GM21619 (cell line): Measurements from ENCODE around the gene PLCB1.
A peak's percentile ranks its signal among the peaks of the same experiment; 100 is the strongest.
"Not testable (repeated sequence)": the region's sequence is repeated elsewhere in the genome, so short reads cannot be mapped to it uniquely, and the experiment has no call there.

ENCODE experiments used
- ATAC-seq: cut with Tn5 transposase; IDR thresholded peaks from one replicate; pipeline ENCODE4 v1.9.1; 2021; ENCODE audit not compliant: unreplicated experiment

Gene PLCB1

GRCh38 chr20:8155229-8155628 lies 23.2 kb downstream of the PLCB1 start:
- no peak for ATAC-seq

- ATAC-seq, result no peak
Measured at GRCh38 chr20:8155812-8156211, 23.7 kb downstream of the PLCB1 start.

GRCh38 chr20:8156235-8157079 lies 24.4 kb downstream of the PLCB1 start:
- ATAC-seq, result peak; percentile 76

GRCh38 chr20:8159217-8159616 lies 27.2 kb downstream of the PLCB1 start:
- not testable (repeated sequence) for ATAC-seq

- ATAC-seq, result no peak
Measured at GRCh38 chr20:8161264-8162071, 29.4 kb downstream of the PLCB1 start.

GRCh38 chr20:8162610-8163009 lies 30.5 kb downstream of the PLCB1 start:
- no peak for ATAC-seq

GRCh38 chr20:8163543-8163942 lies 31.5 kb downstream of the PLCB1 start:
- no peak for ATAC-seq

GRCh38 chr20:8166730-8167129 lies 34.7 kb downstream of the PLCB1 start:
- ATAC-seq, result no peak

GRCh38 chr20:8168785-8169288 lies 36.8 kb downstream of the PLCB1 start:
- ATAC-seq, result no peak

- ATAC-seq, result no peak
Measured at GRCh38 chr20:8170921-8171320, 38.9 kb downstream of the PLCB1 start.

GRCh38 chr20:8172191-8172590 lies 40.1 kb downstream of the PLCB1 start:
- no peak for ATAC-seq

GRCh38 chr20:8175741-8176675 lies 43.9 kb downstream of the PLCB1 start:
- no peak for ATAC-seq

GRCh38 chr20:8183526-8183925 lies 51.5 kb downstream of the PLCB1 start:
- ATAC-seq, result no peak

GRCh38 chr20:8187740-8188139 lies 55.7 kb downstream of the PLCB1 start:
- ATAC-seq, result no peak

- ATAC-seq, result no peak
Measured at GRCh38 chr20:8190043-8190880, 58.2 kb downstream of the PLCB1 start.

- ATAC-seq, result no peak
Measured at GRCh38 chr20:8194721-8195120, 62.7 kb downstream of the PLCB1 start.

GRCh38 chr20:8196096-8196495 lies 64.0 kb downstream of the PLCB1 start:
- ATAC-seq, result no peak

GRCh38 chr20:8200220-8200619 lies 68.2 kb downstream of the PLCB1 start:
- ATAC-seq, result no peak

- no peak for ATAC-seq
Measured at GRCh38 chr20:8203366-8203765, 71.3 kb downstream of the PLCB1 start.

GRCh38 chr20:8205996-8206395 lies 73.9 kb downstream of the PLCB1 start:
- ATAC-seq, result no peak
